K562 (cell line): Measurements from ENCODE around the gene CBLL1. TPM values are rescaled to one million over a fixed set of nuclear protein-coding genes. Genes with fewer than 3 reads are reported as not detected.

ENCODE experiments used
- ATF2 ChIP-seq: sonication (generic); formaldehyde crosslinking; IDR thresholded peaks from 2 replicates; pipeline ENCODE4 v1.8.1; 2022; ENCODE audit warnings: missing genetic modification reagents
- C11orf30 ChIP-seq: fragments of 450-650 bp; IDR thresholded peaks from 2 replicates; pipeline ENCODE4 v1.6.1; 2016; ENCODE audit warnings: low read depth, mild to moderate bottlenecking
- CCAR2 ChIP-seq: fragments of 200-400 bp; formaldehyde crosslinking; IDR thresholded peaks from 2 replicates; pipeline ENCODE4 v1.6.1; 2017; ENCODE audit warnings: mild to moderate bottlenecking, low read depth, low read length
- CSDE1 ChIP-seq, 2 experiments: fragments of 450-650 bp; IDR thresholded peaks; 2 replicates each; pipeline ENCODE4 v1.6.1; 2016; ENCODE audit warnings: mild to moderate bottlenecking in 1 of 2
- DLX4 ChIP-seq: fragments of 250-450 bp; sonication (Bioruptor Pico); IDR thresholded peaks from 2 replicates; pipeline ENCODE4 v1.6.1; 2021; ENCODE audit warnings: mild to moderate bottlenecking
- E2F6 ChIP-seq, 2 experiments: IDR thresholded peaks; 2 replicates each; pipeline ENCODE4 v1.6.1; 2011; ENCODE audit warnings: borderline replicate concordance in 1 of 2, control low read depth in 1 of 2, low read depth in 1 of 2, low read length in 1 of 2, mild to moderate bottlenecking in 1 of 2, mixed read lengths in 1 of 2, moderate library complexity in 1 of 2; ENCODE audit not compliant: insufficient read depth in 1 of 2, insufficient read length in 1 of 2, poor library complexity in 1 of 2, severe bottlenecking in 1 of 2; ENCODE audit errors: extremely low read depth in 1 of 2
- ETS1 ChIP-seq: conservative IDR thresholded peaks from 2 replicates; pipeline ENCODE4 v1.6.1; 2011; ENCODE audit warnings: low read depth, mild to moderate bottlenecking, low read length; ENCODE audit not compliant: control insufficient read depth
- ETV1 ChIP-seq: fragments of 450-650 bp; conservative IDR thresholded peaks from 2 replicates; pipeline ENCODE4 v1.6.1; 2016; ENCODE audit warnings: missing genetic modification characterization, control low read depth, low read depth, missing compliant biosample characterization
- FOXK2 ChIP-seq, 2 experiments: fragments of 450-650 bp; IDR thresholded peaks in 1 of 2; conservative IDR thresholded peaks in 1 of 2; 2 replicates each; pipeline ENCODE4 v1.6.1; 2016; ENCODE audit warnings: low read depth in 2 of 2, mild to moderate bottlenecking in 1 of 2
- FOXP1 ChIP-seq: sonication (generic); formaldehyde crosslinking; IDR thresholded peaks from 2 replicates; pipeline ENCODE4 v1.8.0; 2022; ENCODE audit warnings: mild to moderate bottlenecking, missing genetic modification reagents
- MECOM ChIP-seq: fragments of 250-450 bp; sonication (Bioruptor Pico); IDR thresholded peaks from 2 replicates; pipeline ENCODE4 v1.8.0; 2022; ENCODE audit warnings: inconsistent platforms
- MEIS2 ChIP-seq: fragments of 450-650 bp; IDR thresholded peaks from 2 replicates; pipeline ENCODE4 v1.6.1; 2014; ENCODE audit warnings: mild to moderate bottlenecking; ENCODE audit not compliant: partially characterized antibody
- TCF15 ChIP-seq: fragments of 250-450 bp; sonication (Bioruptor Pico); IDR thresholded peaks from 2 replicates; pipeline ENCODE4 v1.8.0; 2022; ENCODE audit warnings: moderate library complexity, mild to moderate bottlenecking, inconsistent platforms
- THAP7 ChIP-seq: fragments of 250-450 bp; sonication (Bioruptor Pico); IDR thresholded peaks from 2 replicates; pipeline ENCODE4 v1.5.0; 2021
- VEZF1 ChIP-seq: fragments of 200-800 bp; sonication (Bioruptor generic); IDR thresholded peaks from 2 replicates; pipeline ENCODE4 v1.6.1; 2017; ENCODE audit warnings: missing genetic modification characterization, missing compliant biosample characterization
- ZEB2 ChIP-seq: fragments of 450-650 bp; IDR thresholded peaks from 2 replicates; pipeline ENCODE4 v1.6.1; 2016
- ZNF165 ChIP-seq: fragments of 250-450 bp; sonication (Bioruptor Pico); IDR thresholded peaks from 2 replicates; pipeline ENCODE4 v1.4.0; 2020; ENCODE audit warnings: borderline replicate concordance
- ZNF253 ChIP-seq: fragments of 250-450 bp; sonication (Bioruptor Pico); conservative IDR thresholded peaks from 2 replicates; pipeline ENCODE4 v1.6.1; 2021; ENCODE audit warnings: mild to moderate bottlenecking
- ZNF668 ChIP-seq: fragments of 250-450 bp; sonication (Bioruptor Pico); IDR thresholded peaks from 2 replicates; pipeline ENCODE4 v1.8.0; 2022; ENCODE audit warnings: mild to moderate bottlenecking, inconsistent platforms
- polyA plus RNA-seq, 8 experiments: library from polyadenylated mRNA; depleted of rRNA in 4 of 8; stranded (reverse) in 5 of 8; unstranded in 3 of 8; fragments of >200 nt; fragmentation: Nextera tagmentation in 2 of 8; fragmentation: Illumina TruSeq in 1 of 8; extraction: Ambion mirVana in 2 of 8; extraction: Trizol in 1 of 8; gene quantifications; 2 replicates each; pipeline versions ENCODE4 v1.2.1 to v1.2.3, GENCODE V29; 2011 to 2014; ENCODE audit warnings: inconsistent platforms in 1 of 8, missing spikeins in 1 of 8
- total RNA-seq, 7 experiments: library from RNA; depleted of rRNA in 6 of 7; stranded (reverse); fragments of >200 nt in 6 of 7; fragmentation: Illumina TruSeq in 2 of 7; extraction: Trizol in 2 of 7; gene quantifications; 2 replicates each; pipeline versions ENCODE4 v1.2.1 to v1.2.3, GENCODE V29; 2011 to 2021; ENCODE audit warnings: low replicate concordance in 1 of 7

The CBLL1 gene
- total and polyA plus RNA-seq, 9 of the 15 experiments (the other 6 are each of a cell fraction or from before 2014, with no cell fraction given): 14.7 to 67.9 (median 35.4) TPM

GRCh38 chr7:107742678-107743566, 1.0 kb upstream of the CBLL1 start (continued):
- TF ChIP-seq MECOM (CRISPR knock-in tag): no peak
- no peak for TF ChIP-seq ZNF253 (CRISPR knock-in tag)
- TF ChIP-seq ETV1 (tag): peak; percentile 82; the same call in 1 of the 2 replicates
- no peak; a peak in 1 of 4 replicates for TF ChIP-seq FOXK2 (conservative IDR thresholded peaks at IDR 0.05 in 1 of 2, IDR thresholded peaks at IDR 0.05 in 1 of 2; ENCODE audit: low read depth in 2 of 2)
- no peak for TF ChIP-seq E2F6 (IDR thresholded peaks at IDR 0.05; ENCODE audit: borderline replicate concordance in 1 of 2, extremely low read depth in 1 of 2, insufficient read depth in 1 of 2, insufficient read length in 1 of 2, low read depth in 1 of 2, low read length in 1 of 2, poor library complexity in 1 of 2, severe bottlenecking in 1 of 2)
- 0 out of 2 replicates have a peak, but pooled peaks have one; percentile 55 for TF ChIP-seq ZNF165 (CRISPR knock-in tag)
- peak; percentile 69 for TF ChIP-seq ZEB2
- no peak for TF ChIP-seq ETS1
- no peak for TF ChIP-seq MEIS2
- TF ChIP-seq ZNF668 (CRISPR knock-in tag): 0 out of 2 replicates have a peak, but pooled peaks have one; percentile 29
- no peak for TF ChIP-seq ATF2 (CRISPR knock-in tag)
- TF ChIP-seq C11orf30: no peak
- no peak for TF ChIP-seq VEZF1
- TF ChIP-seq TCF15 (CRISPR knock-in tag): 0 out of 2 replicates have a peak, but pooled peaks have one; percentile 60
- peak; percentile 27 to 57; a peak in 1 of 4 replicates for TF ChIP-seq CSDE1 (IDR thresholded peaks at IDR 0.05)
- no peak for TF ChIP-seq DLX4 (CRISPR knock-in tag)
- no peak for TF ChIP-seq CCAR2
- no peak for TF ChIP-seq THAP7
- TF ChIP-seq FOXP1 (CRISPR knock-in tag): no peak
